T-helper 17 cell (primary cell): ENCODE data around the gene RPL6. TPM values are rescaled to one million over a fixed set of nuclear protein-coding genes. Genes with fewer than 3 reads are reported as not detected.
A peak's percentile ranks its signal among the peaks of the same experiment; 100 is the strongest.
"Not testable (repeated sequence)": the region's sequence is repeated elsewhere in the genome, so short reads cannot be mapped to it uniquely, and the experiment has no call there.

ENCODE experiments used
- ATAC-seq: fragments of 150-1000 bp; cut with Tn5 transposase; 2 replicates; pipeline ENCODE4 v1.10.0; 2021; ENCODE audit warnings: mild to moderate bottlenecking, moderate library complexity
- DNase-seq, 3 donors: peaks; one replicate each; pipeline versions ENCODE4 v3.0.0 to v3.0.0-alpha.2; 2020 to 2021
- H3K9me3 ChIP-seq: one replicate; pipeline ENCODE4 v1.7.0; 2013; ENCODE audit warnings: low read length, mild to moderate bottlenecking; ENCODE audit not compliant: control insufficient read depth, poor library complexity, severe bottlenecking
- H3K27ac Mint-ChIP-seq: one replicate; pipeline ENCODE4 v1.8.0; 2022; ENCODE audit warnings: mild to moderate bottlenecking, moderate library complexity, mixed read lengths
- H3K27me3 Mint-ChIP-seq: one replicate; pipeline ENCODE4 v1.8.0; 2022; ENCODE audit warnings: mixed read lengths
- H3K36me3 Mint-ChIP-seq: one replicate; pipeline ENCODE4 v1.8.0; 2022; ENCODE audit warnings: low read depth, mixed read lengths
- H3K4me1 Mint-ChIP-seq: one replicate; pipeline ENCODE4 v1.8.0; 2022; ENCODE audit warnings: mild to moderate bottlenecking, mixed read lengths
- H3K4me3 Mint-ChIP-seq: one replicate; pipeline ENCODE4 v1.8.0; 2022; ENCODE audit warnings: mild to moderate bottlenecking, moderate library complexity, mixed read lengths
- total RNA-seq, 4 donors: library from RNA in 2 of 4; stranded (reverse) in 2 of 4; gene quantifications; one replicate each; pipeline ENCODE4 v1.2.3 and lab custom pipeline; 2022 to 2026

RPL6 gene
- total RNA-seq, 2 donors from 2014 or later: 1,682 to 1,686 TPM

DNA sequence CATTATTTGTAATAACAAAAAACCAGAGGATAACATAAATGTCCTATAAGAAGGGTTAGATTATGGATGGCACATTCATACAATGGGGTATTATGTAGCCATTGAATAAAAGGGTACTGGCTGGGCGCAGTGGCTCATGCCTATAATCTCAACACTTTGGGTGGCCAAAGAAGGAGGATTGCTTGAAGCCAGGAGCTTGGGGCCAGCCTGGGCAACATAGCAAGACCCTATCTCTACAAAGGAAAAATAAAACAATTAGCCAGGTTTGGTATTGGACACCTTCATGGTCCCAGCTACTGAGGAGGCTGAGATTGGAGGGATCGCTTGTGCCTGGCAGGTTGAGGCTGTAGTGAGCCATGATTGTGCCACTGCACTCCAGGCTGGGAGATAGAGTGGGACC is 24.1 kb upstream of the RPL6 start:
- DNase-seq (no peak), ATAC-seq (no peak)
- H3K4me1 Mint-ChIP-seq: peaks cover 31% of the 10 kb centered on the region
- H3K9me3 ChIP-seq: no peaks in the 10 kb centered on the region
- H3K4me3 Mint-ChIP-seq: no peak overlapping the region
- peak overlapping the region; percentile 72 for H3K27ac Mint-ChIP-seq
- H3K36me3 Mint-ChIP-seq: no peaks in the 10 kb centered on the region
- H3K27me3 Mint-ChIP-seq: no peaks in the 10 kb centered on the region

DNA sequence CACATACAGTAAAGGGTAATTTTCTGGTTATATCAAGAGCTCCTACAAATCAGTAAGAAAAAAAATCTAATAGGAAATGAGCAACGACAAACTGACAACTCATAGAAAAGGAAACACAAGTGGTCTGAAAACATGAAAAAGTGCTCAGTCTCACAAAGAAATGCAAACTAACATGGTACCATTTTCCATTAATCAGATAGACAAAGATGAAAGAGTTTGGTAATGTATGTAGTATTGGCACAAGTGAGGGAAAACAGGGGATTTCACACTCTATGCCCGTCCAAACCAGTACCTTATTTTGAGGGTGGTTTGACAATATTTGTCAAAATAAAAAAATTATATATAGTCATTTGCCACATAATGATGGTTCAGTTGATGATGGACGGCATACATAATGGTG is 22.6 kb upstream of the RPL6 start:
- no peak for ATAC-seq
- H3K36me3 Mint-ChIP-seq: no peaks in the 10 kb centered on the region

DNA sequence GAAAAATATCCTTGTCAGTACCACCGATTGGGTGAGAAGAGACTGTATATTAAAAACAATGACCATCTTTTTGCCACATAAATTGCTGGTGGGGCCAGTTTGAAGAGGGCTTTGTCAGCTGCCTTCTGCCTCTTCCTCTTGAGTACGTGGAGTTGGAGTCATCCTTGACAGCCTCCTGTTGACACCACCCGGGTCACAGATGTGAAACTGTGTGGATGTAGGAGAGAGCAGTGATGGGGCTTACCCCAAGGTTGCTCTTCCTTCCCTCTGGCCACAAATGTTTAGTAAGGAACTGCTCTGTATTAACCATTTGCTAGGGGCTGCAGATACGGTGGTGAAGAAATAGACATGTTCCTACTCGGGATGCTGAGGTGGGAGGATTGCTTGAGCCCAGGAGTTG is 21.5 kb upstream of the RPL6 start:
- DNase-seq (no peak), ATAC-seq (peak; percentile 33)
- H3K4me1 Mint-ChIP-seq: peaks cover 25% of the 10 kb centered on the region
- no peaks in the 10 kb centered on the region for H3K9me3 ChIP-seq
- H3K27ac Mint-ChIP-seq: peak overlapping the region; percentile 78
- no peaks in the 10 kb centered on the region for H3K36me3 Mint-ChIP-seq
- no peaks in the 10 kb centered on the region for H3K27me3 Mint-ChIP-seq
- peak overlapping the region; percentile 51 for H3K4me3 Mint-ChIP-seq

More for the DNA sequence above, 22.6 kb upstream of the RPL6 start:
- Mint-ChIP-seq H3K4me1 (peaks cover 24% of the 10 kb centered on the region), H3K27ac (peak overlapping the region; percentile 78), H3K27me3 (no peaks in the 10 kb centered on the region), H3K4me3 (peak overlapping the region; percentile 51)
- H3K9me3 ChIP-seq: no peaks in the 10 kb centered on the region
- DNase-seq: no peak

DNA sequence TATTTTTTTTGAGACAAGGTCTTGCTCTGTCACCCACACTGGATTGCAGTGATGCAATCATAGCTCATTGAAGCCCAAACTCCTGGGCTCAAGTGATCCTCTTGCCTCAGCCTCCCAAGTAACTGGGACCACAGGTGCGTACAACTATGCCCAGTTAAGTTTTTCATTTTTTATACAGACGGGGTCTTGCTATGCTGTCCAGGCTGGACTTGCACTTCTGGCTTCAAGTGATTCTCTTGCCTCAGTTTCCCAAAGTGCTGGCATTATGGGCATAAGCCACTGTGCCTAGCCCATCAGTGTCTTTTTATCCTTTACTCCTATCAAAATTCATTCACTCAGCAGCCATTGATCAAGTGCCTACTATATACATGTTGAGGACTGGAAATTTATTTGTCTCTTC is 18.4 kb upstream of the RPL6 start:
- no peak for DNase-seq
- Mint-ChIP-seq H3K4me1 (peaks cover 30% of the 10 kb centered on the region), H3K27ac (no peak overlapping the region), H3K4me3 (no peak overlapping the region), H3K27me3 (no peaks in the 10 kb centered on the region), H3K36me3 (no peaks in the 10 kb centered on the region)
- no peak for ATAC-seq
- H3K9me3 ChIP-seq: no peaks in the 10 kb centered on the region

DNA sequence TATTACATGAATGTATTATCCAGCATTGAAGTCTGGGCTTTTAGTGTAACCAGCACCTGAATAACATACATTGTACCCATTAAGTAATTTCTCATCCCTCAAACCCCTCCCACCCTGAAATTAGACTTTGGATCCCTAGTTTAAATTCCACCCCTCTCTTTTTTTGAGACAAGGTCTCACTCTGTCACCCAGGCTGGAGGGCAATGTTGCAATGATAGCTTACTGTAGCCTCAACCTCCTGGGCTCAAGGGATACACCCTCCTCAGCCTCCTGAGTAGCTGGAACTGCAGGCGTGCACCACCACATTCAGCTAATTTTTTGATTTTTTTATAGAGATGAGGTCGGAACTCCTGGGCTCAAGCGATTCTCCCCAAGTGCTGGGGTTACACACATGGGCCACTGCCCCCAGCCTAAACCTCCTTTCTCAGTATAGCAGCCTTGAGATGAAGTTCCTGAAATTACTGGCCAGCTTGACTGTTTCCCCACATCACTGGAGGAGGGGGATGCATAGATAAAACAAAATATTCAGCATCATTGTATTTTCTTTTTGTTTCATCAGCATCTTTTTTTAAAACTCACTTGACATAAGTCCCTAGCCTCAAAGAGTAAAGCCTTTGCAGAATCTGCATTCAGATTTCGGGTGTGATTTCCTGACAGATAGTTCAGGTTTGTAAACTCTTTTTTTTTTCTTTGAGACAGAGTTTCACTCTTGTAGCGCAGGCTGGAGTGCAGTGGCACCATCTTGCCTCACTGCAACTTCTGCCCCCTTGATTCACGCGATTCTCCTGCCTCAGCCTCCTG is 16.4 kb upstream of the RPL6 start:
- H3K4me1 Mint-ChIP-seq: peaks cover 27% of the 10 kb centered on the region
- ATAC-seq: no peak

DNA sequence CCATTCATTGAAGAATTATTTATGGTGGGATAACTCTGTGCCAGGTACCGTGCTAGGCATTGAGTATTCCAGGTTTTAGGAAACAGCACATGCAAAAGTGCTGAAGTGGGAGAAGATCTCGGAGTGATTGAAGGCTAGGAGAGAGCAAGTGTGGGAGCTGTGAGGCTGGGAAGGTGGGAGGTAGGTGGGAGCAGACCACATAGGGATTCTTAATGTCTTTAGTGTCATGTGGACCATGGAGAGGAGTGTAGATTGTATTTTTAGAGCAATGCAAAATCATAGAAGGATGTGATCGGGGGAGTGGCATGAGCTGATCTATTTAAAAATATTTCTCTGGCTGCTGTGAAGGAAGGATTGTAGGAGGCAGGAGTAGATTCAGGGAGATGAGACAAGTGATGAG is 14.7 kb upstream of the RPL6 start:
- peaks cover 36% of the 10 kb centered on the region for H3K4me1 Mint-ChIP-seq
- H3K36me3 Mint-ChIP-seq: peaks cover 2% of the 10 kb centered on the region
- H3K4me3 Mint-ChIP-seq: no peak overlapping the region
- H3K27ac Mint-ChIP-seq: peak overlapping the region; percentile 47
- no peaks in the 10 kb centered on the region for H3K27me3 Mint-ChIP-seq
- H3K9me3 ChIP-seq: no peaks in the 10 kb centered on the region
- ATAC-seq: no peak
- no peak for DNase-seq

More for the DNA sequence above, 16.4 kb upstream of the RPL6 start:
- H3K27me3 Mint-ChIP-seq: no peaks in the 10 kb centered on the region
- no peak overlapping the region for H3K27ac Mint-ChIP-seq
- no peaks in the 10 kb centered on the region for H3K9me3 ChIP-seq
- DNase-seq: no peak
- no peak overlapping the region for H3K4me3 Mint-ChIP-seq
- H3K36me3 Mint-ChIP-seq: peaks cover 2% of the 10 kb centered on the region

DNA sequence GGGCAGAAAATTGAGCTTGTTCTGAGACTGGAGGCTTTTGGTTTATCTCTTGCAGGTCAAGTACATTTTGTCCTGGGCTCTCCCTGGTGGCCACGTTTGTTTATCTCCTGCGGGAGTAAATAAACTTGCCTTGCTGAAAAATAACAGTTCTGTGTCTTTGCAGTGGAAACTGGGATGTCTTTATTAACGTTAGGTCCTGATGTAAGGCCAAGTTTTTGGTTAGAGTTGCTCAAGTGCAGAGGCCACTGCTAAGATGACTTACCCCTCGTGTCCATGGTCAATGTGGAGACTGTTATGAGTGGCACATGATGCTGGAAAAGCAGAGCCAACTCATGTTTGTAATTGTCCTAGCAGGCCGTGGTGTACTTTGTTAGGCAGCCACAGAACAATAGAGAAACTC is 13.1 kb upstream of the RPL6 start:
- DNase-seq (no peak), ATAC-seq (no peak)
- H3K4me3 Mint-ChIP-seq: no peak overlapping the region
- H3K4me1 Mint-ChIP-seq: peaks cover 32% of the 10 kb centered on the region
- no peak overlapping the region for H3K27ac Mint-ChIP-seq
- no peaks in the 10 kb centered on the region for H3K9me3 ChIP-seq
- no peaks in the 10 kb centered on the region for H3K27me3 Mint-ChIP-seq
- peaks cover 5% of the 10 kb centered on the region for H3K36me3 Mint-ChIP-seq

DNA sequence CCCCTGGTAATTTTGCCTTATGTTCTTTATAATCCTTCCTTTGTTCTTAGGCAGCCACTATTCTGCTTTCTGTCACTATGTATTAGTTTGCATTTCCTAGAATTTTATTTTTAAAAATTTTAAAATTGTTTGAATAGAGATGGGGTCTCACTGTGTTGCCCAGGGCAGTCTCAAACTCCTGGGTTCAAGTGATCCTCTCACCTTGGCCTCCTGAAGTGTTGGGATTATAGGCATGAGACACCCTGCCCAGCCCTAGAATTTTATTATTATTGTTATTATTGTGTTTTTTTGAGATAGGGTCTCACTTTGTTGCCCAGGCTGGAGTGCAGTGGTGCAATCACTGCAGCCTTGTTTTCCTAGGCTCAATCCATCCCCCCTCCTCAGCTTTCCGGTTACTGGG is 12.0 kb upstream of the RPL6 start:
- ATAC-seq (no peak), DNase-seq (no peak)
- Mint-ChIP-seq H3K27me3 (no peaks in the 10 kb centered on the region), H3K4me3 (no peak overlapping the region), H3K27ac (peak overlapping the region; percentile 82), H3K36me3 (peaks cover 5% of the 10 kb centered on the region), H3K4me1 (peaks cover 33% of the 10 kb centered on the region)
- no peaks in the 10 kb centered on the region for H3K9me3 ChIP-seq

DNA sequence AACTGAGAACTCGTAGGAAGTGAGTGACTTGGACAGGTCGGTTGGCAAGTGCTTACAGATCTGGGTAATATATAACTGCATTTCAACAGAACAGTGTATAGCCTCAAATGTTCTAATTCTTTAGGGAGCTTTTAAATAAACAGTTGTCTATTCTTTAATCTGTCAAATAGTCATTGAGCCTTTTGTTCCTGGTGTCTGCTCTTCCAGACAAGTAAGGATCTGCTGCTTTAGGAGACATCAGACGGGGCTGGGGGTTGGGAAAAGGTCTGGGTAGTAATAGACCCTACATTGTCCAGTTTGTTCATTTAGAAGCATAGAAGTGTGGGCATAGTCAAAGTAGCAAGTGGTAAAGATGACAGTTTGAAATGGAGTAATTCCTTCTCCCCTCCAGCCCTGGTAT is 11.3 kb upstream of the RPL6 start:
- H3K4me3 Mint-ChIP-seq: peak overlapping the region; percentile 36
- ATAC-seq: no peak
- H3K36me3 Mint-ChIP-seq: peaks cover 5% of the 10 kb centered on the region
- H3K27me3 Mint-ChIP-seq: no peaks in the 10 kb centered on the region
- no peaks in the 10 kb centered on the region for H3K9me3 ChIP-seq
- H3K27ac Mint-ChIP-seq: peak overlapping the region; percentile 97
- no peak for DNase-seq
- H3K4me1 Mint-ChIP-seq: peaks cover 33% of the 10 kb centered on the region

DNA sequence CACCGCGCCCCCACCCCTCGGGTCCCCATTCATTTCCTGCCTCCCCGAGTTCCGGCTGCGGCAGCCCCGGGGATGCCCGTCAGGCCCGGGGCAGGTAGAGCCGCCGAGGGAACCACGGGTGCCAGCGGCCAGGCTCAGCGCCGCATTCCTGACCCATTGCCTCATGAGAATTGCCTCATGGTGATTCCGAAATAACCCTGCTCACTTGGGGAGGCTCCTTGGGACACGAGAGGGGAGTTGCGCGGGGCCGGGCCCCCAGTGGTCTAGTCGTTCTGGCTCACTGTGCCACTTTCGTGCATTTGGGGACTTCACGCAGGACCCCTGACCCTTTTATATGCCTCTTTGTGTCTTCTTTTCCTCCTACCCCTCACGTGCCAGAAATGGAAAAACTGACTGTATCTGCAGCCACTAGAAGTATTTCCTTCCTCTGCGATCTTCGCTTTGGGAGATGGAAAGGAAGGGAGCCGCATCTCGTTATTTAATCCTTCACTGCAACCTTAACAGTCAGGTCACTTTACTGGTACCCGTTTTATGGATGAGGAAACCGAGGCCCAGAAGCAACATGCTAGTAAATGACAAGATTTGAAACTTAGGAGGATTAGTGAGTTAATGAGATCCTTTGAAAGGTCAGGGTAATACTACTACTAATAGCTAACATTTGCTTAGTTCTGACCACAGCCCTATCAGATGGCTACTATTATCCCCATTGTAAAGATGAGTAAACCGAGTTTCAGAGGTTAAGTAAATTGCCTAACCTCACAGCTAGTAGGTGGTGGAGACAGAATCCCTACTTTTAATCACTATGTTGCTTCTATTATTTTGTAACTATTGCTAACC is 10.1 kb upstream of the RPL6 start:
- Mint-ChIP-seq H3K27ac (peak overlapping the region; percentile 97), H3K4me3 (peak overlapping the region; percentile 87), H3K27me3 (no peaks in the 10 kb centered on the region), H3K4me1 (peaks cover 31% of the 10 kb centered on the region), H3K36me3 (peaks cover 5% of the 10 kb centered on the region)
- DNase-seq (peak in 1 of 3 donors; percentile 56), ATAC-seq (peak; percentile 60)
- H3K9me3 ChIP-seq: no peaks in the 10 kb centered on the region

DNA sequence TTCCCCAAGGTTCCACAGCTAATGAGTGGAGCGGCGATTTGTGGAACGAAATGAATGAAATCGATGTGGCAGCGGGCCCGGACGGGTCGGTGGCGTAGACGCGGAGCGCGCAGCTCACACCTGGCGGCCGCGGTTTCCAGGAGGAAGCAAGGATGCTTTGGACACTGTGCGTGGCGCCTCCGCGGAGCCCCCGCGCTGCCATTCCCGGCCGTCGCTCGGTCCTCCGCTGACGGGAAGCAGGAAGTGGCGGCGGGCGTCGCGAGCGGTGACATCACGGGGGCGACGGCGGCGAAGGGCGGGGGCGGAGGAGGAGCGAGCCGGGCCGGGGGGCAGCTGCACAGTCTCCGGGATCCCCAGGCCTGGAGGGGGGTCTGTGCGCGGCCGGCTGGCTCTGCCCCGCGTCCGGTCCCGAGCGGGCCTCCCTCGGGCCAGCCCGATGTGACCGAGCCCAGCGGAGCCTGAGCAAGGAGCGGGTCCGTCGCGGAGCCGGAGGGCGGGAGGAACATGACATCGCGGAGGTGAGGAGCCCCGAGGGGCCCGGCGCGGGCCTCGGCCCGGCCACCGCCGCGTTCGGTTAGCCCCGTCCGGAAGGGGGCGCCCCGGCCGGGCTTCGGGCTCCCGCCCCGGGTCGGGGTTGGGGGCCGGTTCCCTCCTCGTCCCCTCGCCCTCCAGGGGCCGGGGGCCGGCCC is 9.3 kb upstream of the RPL6 start, which contains the start of gene PTPN11:
TSS of gene PTPN11 (plus strand) at position 340 of the 689 bp plus-strand sequence. CDS start at position 505, 165 bp downstream.
- ATAC-seq (peak; percentile 88), DNase-seq (peak; percentile 84 to 87 (median 86))
- Mint-ChIP-seq H3K4me3 (peak within 1 kb of the TSS; percentile 99), H3K4me1 (peaks cover 25% of the 10 kb centered on the region), H3K27ac (peak within 1 kb of the TSS; percentile 97), H3K36me3 (peaks cover 5% of the 10 kb centered on the region), H3K27me3 (no peaks in the 10 kb centered on the region)
- H3K9me3 ChIP-seq: no peaks in the 10 kb centered on the region

DNA sequence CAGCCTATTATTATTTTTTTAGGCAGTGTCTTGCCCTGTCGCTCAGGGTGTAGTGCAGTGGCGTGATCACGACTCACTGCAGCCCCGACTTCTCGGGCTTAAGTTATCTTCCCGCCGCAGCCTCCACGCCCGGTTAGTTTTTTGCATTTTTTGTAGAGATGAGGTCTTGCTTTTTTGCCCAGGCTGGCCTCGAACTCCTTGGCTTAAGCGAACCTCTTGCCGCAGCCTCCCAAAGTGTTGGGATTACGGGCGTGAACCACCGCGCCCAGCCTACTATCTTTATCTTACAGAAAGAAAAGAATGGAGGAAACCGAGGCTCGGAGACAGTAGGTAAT is 8.8 kb upstream of the RPL6 start:
- Mint-ChIP-seq H3K4me1 (peaks cover 25% of the 10 kb centered on the region), H3K27me3 (no peaks in the 10 kb centered on the region), H3K4me3 (peak overlapping the region; percentile 99), H3K27ac (peak overlapping the region; percentile 97), H3K36me3 (peaks cover 5% of the 10 kb centered on the region)
- DNase-seq (no peak), ATAC-seq (peak; percentile 1)
- no peaks in the 10 kb centered on the region for H3K9me3 ChIP-seq

DNA sequence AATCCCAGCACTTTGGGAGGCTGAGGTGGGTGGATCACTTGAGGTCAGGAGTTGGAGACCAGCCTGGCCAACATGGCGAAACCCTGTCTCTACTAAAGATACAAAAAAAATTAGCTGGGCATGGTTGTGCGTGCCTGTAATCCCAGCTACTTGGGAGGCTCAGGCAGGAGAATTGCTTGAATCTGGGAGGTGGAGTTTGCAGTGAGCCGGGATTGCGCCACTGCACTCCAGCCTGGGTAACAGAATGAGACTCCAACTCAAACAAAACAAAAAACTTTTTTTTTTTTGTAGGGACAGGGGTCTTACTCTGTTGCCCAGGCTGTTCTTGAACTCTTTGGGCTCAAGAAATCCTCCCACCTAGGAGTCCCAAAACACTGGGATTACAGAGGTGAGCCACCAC is 6.1 kb upstream of the RPL6 start:
- not testable (repeated sequence) for DNase-seq, H3K4me3 Mint-ChIP-seq, ATAC-seq, H3K36me3 Mint-ChIP-seq, H3K27ac Mint-ChIP-seq, H3K9me3 ChIP-seq, H3K27me3 Mint-ChIP-seq
- peaks cover 15% of the 10 kb centered on the region for H3K4me1 Mint-ChIP-seq
